GM21619 (cell line): Measurements from ENCODE around the gene DEAF1.
"Not testable (repeated sequence)": the region's sequence is repeated elsewhere in the genome, so short reads cannot be mapped to it uniquely, and the experiment has no call there.

ENCODE experiments used
- ATAC-seq: cut with Tn5 transposase; IDR thresholded peaks from one replicate; pipeline ENCODE4 v1.9.1; 2021; ENCODE audit not compliant: unreplicated experiment

DEAF1 gene

GRCh38 chr11:653136-653535, 41.9 kb downstream of the DEAF1 start:
- ATAC-seq = not testable (repeated sequence)

- no peak for ATAC-seq
Observed at GRCh38 chr11:650482-650881, 44.5 kb downstream of the DEAF1 start.

- ATAC-seq = not testable (repeated sequence)
Observed at GRCh38 chr11:647672-648158, 47.3 kb downstream of the DEAF1 start.

- no peak for ATAC-seq
Observed at GRCh38 chr11:646214-646613, 48.8 kb downstream of the DEAF1 start.

GRCh38 chr11:645536-645935, 49.5 kb downstream of the DEAF1 start:
- ATAC-seq = no peak

GRCh38 chr11:643849-644738, 50.9 kb downstream of the DEAF1 start:
- ATAC-seq = no peak

- no peak for ATAC-seq
Observed at GRCh38 chr11:643366-643765, 51.7 kb downstream of the DEAF1 start.

GRCh38 chr11:641806-642370, 53.1 kb downstream of the DEAF1 start:
- no peak for ATAC-seq

- no peak for ATAC-seq
Observed at GRCh38 chr11:640021-640706, 54.9 kb downstream of the DEAF1 start.

GRCh38 chr11:639332-639955, 55.6 kb downstream of the DEAF1 start:
- ATAC-seq = no peak

- ATAC-seq = no peak
Observed at GRCh38 chr11:638631-639331, 56.2 kb downstream of the DEAF1 start.

GRCh38 chr11:637593-638521, 57.2 kb downstream of the DEAF1 start:
- no peak for ATAC-seq

- ATAC-seq = no peak
Observed at GRCh38 chr11:637333-637592, 57.8 kb downstream of the DEAF1 start.

GRCh38 chr11:636511-637332, 58.3 kb downstream of the DEAF1 start, which contains the start of gene DRD4:
DRD4 (plus strand) TSS chr11:637269; CDS start chr11:637305, 36 bp downstream.
- ATAC-seq = no peak

- no peak for ATAC-seq
Observed at GRCh38 chr11:635945-636510, 59.0 kb downstream of the DEAF1 start.

GRCh38 chr11:630871-631270, 64.2 kb downstream of the DEAF1 start:
- no peak for ATAC-seq

- ATAC-seq = no peak
Observed at GRCh38 chr11:629237-629583, 65.8 kb downstream of the DEAF1 start.

GRCh38 chr11:628056-628455, 67.0 kb downstream of the DEAF1 start:
- ATAC-seq = no peak

GRCh38 chr11:627308-627576, 67.8 kb downstream of the DEAF1 start:
- ATAC-seq = no peak
